GM10248 (cell line): Measurements from ENCODE around the gene MOV10.

Source experiments
- CTCF ChIA-PET: fragments of 300-600 bp; sonication (Branson Sonifier 250); formaldehyde crosslinking; extraction: SDS; loops from one replicate; lab custom pipeline; 2021; ENCODE audit warnings: antibody characterized with exemption; lab: Yijun Ruan, JAX
- POLR2A ChIA-PET: fragments of 350-650 bp; sonication (Branson Sonifier 250); formaldehyde crosslinking; extraction: SDS; loops from one replicate; lab custom pipeline; 2020; ENCODE audit warnings: antibody characterized with exemption; lab: Yijun Ruan, JAX
- DNase-seq: peaks from one replicate; pipeline ENCODE4 v3.0.0; 2012; ENCODE audit errors: extremely low spot score
- CTCF ChIP-seq: IDR thresholded peaks from 2 replicates; pipeline ENCODE4 v1.5.1; 2012; ENCODE audit warnings: mild to moderate bottlenecking, low read depth; ENCODE audit errors: extremely low read depth, missing control alignments, control extremely low read depth

The MOV10 gene

GRCh38 chr1:112688781-112689193 is 14.3 kb downstream of the MOV10 start:
- no peak for TF ChIP-seq CTCF
- no peak for DNase-seq
- POLR2A ChIA-PET, result interaction anchor here (0.5 kb wide), 1 partner anchor 256 kb away, joined by 3 read pairs; no protein-coding TSS in a partner anchor
- CTCF ChIA-PET, result interaction anchor here (1.4 to 2.3 kb wide), 3 partner anchors 11 to 298 kb away, joined by 4 to 5 read pairs (median 4); partner anchors contain the start of gene PPM1J

- POLR2A ChIA-PET, result interaction anchor here (0.5 kb wide), 1 partner anchor 256 kb away, joined by 3 read pairs; no protein-coding TSS in a partner anchor
- DNase-seq, result no peak
- TF ChIP-seq CTCF, result no peak
- CTCF ChIA-PET, result interaction anchor here (1.2 to 2.3 kb wide), 3 partner anchors 11 to 298 kb away, joined by 3 to 5 read pairs (median 4); no protein-coding TSS in a partner anchor
These were observed 14.9 kb downstream of the MOV10 start for GRCh38 chr1:112689196-112689841.

- TF ChIP-seq CTCF, result no peak
- ChIA-PET POLR2A (no interaction called here), CTCF (interaction anchor here (1.2 to 2.3 kb wide), 3 partner anchors 10 to 299 kb away, joined by 3 to 5 read pairs (median 4); no protein-coding TSS in a partner anchor)
- no peak for DNase-seq
These were observed 15.4 kb downstream of the MOV10 start for GRCh38 chr1:112689842-112690237.

GRCh38 chr1:112692681-112693080 is 18.2 kb downstream of the MOV10 start:
- CTCF ChIA-PET, result interaction anchor here (1.5 to 1.6 kb wide), 2 partner anchors 15 to 17 kb away, joined by 4 to 5 read pairs; partner anchors contain the start of gene RHOC
- no peak for TF ChIP-seq CTCF
- no peak for DNase-seq
- POLR2A ChIA-PET, result no interaction called here

GRCh38 chr1:112693821-112694220 is 19.4 kb downstream of the MOV10 start:
- ChIA-PET POLR2A (interaction anchor here (0.7 kb wide), 1 partner anchor 1320 kb away, joined by 5 read pairs; no protein-coding TSS in a partner anchor), CTCF (interaction anchor here (1.5 to 1.6 kb wide), 2 partner anchors 9 to 14 kb away, joined by 5 read pairs; partner anchors contain the start of gene RHOC)
- TF ChIP-seq CTCF, result no peak
- DNase-seq, result no peak

- POLR2A ChIA-PET, result no interaction called here
- no peak for TF ChIP-seq CTCF
- no peak for DNase-seq
- CTCF ChIA-PET, result interaction anchor here (1.5 to 1.6 kb wide), 2 partner anchors 8 to 13 kb away, joined by 5 read pairs; partner anchors contain the start of gene RHOC
These were observed 20.0 kb downstream of the MOV10 start for GRCh38 chr1:112694363-112694929.
